DMS 273 (cell line): ENCODE measurements around the gene NDUFS6.

Experiments used
- DNase-seq: peaks from one replicate; lab custom pipeline; 2025; ENCODE audit not compliant: unreplicated experiment; lab: John Stamatoyannopoulos, UW

The NDUFS6 gene

GRCh38 chr5:1781726-1782384 lies 19.4 kb upstream of the NDUFS6 start:
- DNase-seq, result no peak

- DNase-seq, result no peak
Observed at GRCh38 chr5:1782385-1783215, 18.6 kb upstream of the NDUFS6 start.

GRCh38 chr5:1783216-1783554 lies 18.0 kb upstream of the NDUFS6 start:
- DNase-seq, result no peak

- no peak for DNase-seq
Observed at GRCh38 chr5:1784197-1785050, 16.8 kb upstream of the NDUFS6 start.

GRCh38 chr5:1785062-1785461 lies 16.1 kb upstream of the NDUFS6 start:
- DNase-seq, result no peak

- DNase-seq, result no peak
Observed at GRCh38 chr5:1785984-1786383, 15.2 kb upstream of the NDUFS6 start.

- DNase-seq, result no peak
Observed at GRCh38 chr5:1786621-1787471, 14.4 kb upstream of the NDUFS6 start.

GRCh38 chr5:1787472-1788047 lies 13.6 kb upstream of the NDUFS6 start:
- DNase-seq, result no peak

- no peak for DNase-seq
Observed at GRCh38 chr5:1788200-1788599, 13.0 kb upstream of the NDUFS6 start.

- DNase-seq, result no peak
Observed at GRCh38 chr5:1788828-1789227, 12.4 kb upstream of the NDUFS6 start.

GRCh38 chr5:1789438-1789833 lies 11.8 kb upstream of the NDUFS6 start:
- DNase-seq, result peak; percentile 21

- DNase-seq, result no peak
Observed at GRCh38 chr5:1789834-1790471, 11.3 kb upstream of the NDUFS6 start.

GRCh38 chr5:1791176-1791575 lies 10.0 kb upstream of the NDUFS6 start:
- no peak for DNase-seq

- no peak for DNase-seq
Observed at GRCh38 chr5:1792842-1793266, 8.4 kb upstream of the NDUFS6 start.

- peak; percentile 52 for DNase-seq
Observed at GRCh38 chr5:1793301-1793740, 7.9 kb upstream of the NDUFS6 start.

GRCh38 chr5:1793966-1794900 lies 7.0 kb upstream of the NDUFS6 start:
- peak; percentile 20 for DNase-seq

GRCh38 chr5:1794901-1795290 lies 6.3 kb upstream of the NDUFS6 start:
- DNase-seq, result no peak

- DNase-seq, result no peak
Observed at GRCh38 chr5:1795506-1795905, 5.7 kb upstream of the NDUFS6 start.

GRCh38 chr5:1795931-1796330 lies 5.3 kb upstream of the NDUFS6 start:
- DNase-seq, result no peak
